Mesenchymal stem cell (in vitro differentiated cells and primary cell): ENCODE results near the gene RC3H2.
A peak's percentile ranks its signal among the peaks of the same experiment; 100 is the strongest.
"Not testable (repeated sequence)": the region's sequence is repeated elsewhere in the genome, so short reads cannot be mapped to it uniquely, and the experiment has no call there.

Experiments
- DNase-seq: peaks from one replicate; pipeline ENCODE4 v3.0.0-alpha.2; 2013
- H2AFZ ChIP-seq: one replicate; pipeline ENCODE4 v1.6.1; 2013; ENCODE audit warnings: low read depth, mild to moderate bottlenecking, control low read depth, inconsistent platforms, low read length, moderate library complexity
- H2AK5ac ChIP-seq: 2 replicates; pipeline ENCODE4 v1.6.1; 2013; ENCODE audit warnings: low read length, moderate library complexity, mild to moderate bottlenecking, inconsistent platforms; ENCODE audit not compliant: severe bottlenecking
- H2BK120ac ChIP-seq: one replicate; pipeline ENCODE4 v1.6.1; 2013; ENCODE audit warnings: low read depth, mild to moderate bottlenecking, inconsistent platforms, low read length, moderate library complexity
- H2BK12ac ChIP-seq, 2 experiments: one replicate each; pipeline ENCODE4 v1.6.1; 2013; ENCODE audit warnings: inconsistent platforms in 2 of 2, low read length in 2 of 2, mild to moderate bottlenecking in 2 of 2, moderate library complexity in 2 of 2, control low read depth in 1 of 2
- H2BK15ac ChIP-seq: one replicate; pipeline ENCODE4 v1.6.1; 2013; ENCODE audit warnings: mild to moderate bottlenecking, low read depth, inconsistent platforms; ENCODE audit not compliant: poor library complexity, severe bottlenecking
- H2BK5ac ChIP-seq: 2 replicates; pipeline ENCODE4 v1.6.1; 2013; ENCODE audit warnings: low read depth, mild to moderate bottlenecking, low read length, control low read depth, inconsistent platforms; ENCODE audit not compliant: poor library complexity, severe bottlenecking
- H3K14ac ChIP-seq, 2 experiments: one replicate each; pipeline ENCODE4 v1.6.1; 2013; ENCODE audit warnings: inconsistent platforms in 2 of 2, low read length in 2 of 2, control low read depth in 1 of 2, mild to moderate bottlenecking in 1 of 2, moderate library complexity in 1 of 2
- H3K18ac ChIP-seq, 2 experiments: one replicate each; pipeline ENCODE4 v1.6.1; 2013; ENCODE audit warnings: inconsistent platforms in 2 of 2, low read length in 2 of 2, control low read depth in 1 of 2, low read depth in 1 of 2, mild to moderate bottlenecking in 1 of 2
- H3K23ac ChIP-seq, 2 experiments: one replicate each; pipeline ENCODE4 v1.6.1; 2013; ENCODE audit warnings: inconsistent platforms in 2 of 2, low read length in 2 of 2, mild to moderate bottlenecking in 2 of 2, moderate library complexity in 2 of 2, control low read depth in 1 of 2
- H3K27ac ChIP-seq: 2 replicates; pipeline ENCODE4 v1.5.1; 2013; ENCODE audit warnings: mild to moderate bottlenecking, moderate library complexity, low read length, control low read depth, inconsistent platforms; ENCODE audit not compliant: poor library complexity, severe bottlenecking
- H3K27me3 ChIP-seq, 2 experiments: 2 replicates each; pipeline versions ENCODE4 v1.6.1 to v1.7.0; 2013; ENCODE audit warnings: low read length in 2 of 2, mild to moderate bottlenecking in 2 of 2, moderate library complexity in 2 of 2, control low read depth in 1 of 2, inconsistent platforms in 1 of 2; ENCODE audit not compliant: control insufficient read depth in 1 of 2, insufficient read depth in 1 of 2
- H3K36me3 ChIP-seq, 2 experiments: 2 replicates each; pipeline versions ENCODE4 v1.6.1 to v1.7.0; 2013; ENCODE audit warnings: low read length in 2 of 2, control low read depth in 1 of 2, inconsistent platforms in 1 of 2, low read depth in 1 of 2, mild to moderate bottlenecking in 1 of 2; ENCODE audit not compliant: insufficient read depth in 2 of 2, control insufficient read depth in 1 of 2
- H3K4ac ChIP-seq, 2 experiments: one replicate each; pipeline ENCODE4 v1.6.1; 2013; ENCODE audit warnings: inconsistent platforms in 2 of 2, low read length in 2 of 2, mild to moderate bottlenecking in 2 of 2, moderate library complexity in 2 of 2, control low read depth in 1 of 2, low read depth in 1 of 2
- H3K4me1 ChIP-seq: 2 replicates; pipeline ENCODE4 v1.6.1; 2013; ENCODE audit warnings: low read depth, low read length, control low read depth; ENCODE audit not compliant: control insufficient read depth, insufficient read depth
- H3K4me2 ChIP-seq: 2 replicates; pipeline ENCODE4 v1.6.1; 2013; ENCODE audit warnings: low read length, mild to moderate bottlenecking, inconsistent platforms; ENCODE audit not compliant: poor library complexity, severe bottlenecking
- H3K4me3 ChIP-seq, 2 experiments: 2 replicates each; pipeline versions ENCODE4 v1.5.1 to v1.7.0; 2013; ENCODE audit warnings: low read length in 2 of 2, mild to moderate bottlenecking in 2 of 2, control low read depth in 1 of 2, low read depth in 1 of 2; ENCODE audit not compliant: insufficient read depth in 1 of 2
- H3K79me1 ChIP-seq: replicated peaks from 2 replicates; pipeline ENCODE4 v1.6.1; 2013; ENCODE audit warnings: mild to moderate bottlenecking, control low read depth, low read length, inconsistent platforms; ENCODE audit not compliant: poor library complexity, severe bottlenecking
- H3K9ac ChIP-seq: 2 replicates; pipeline ENCODE4 v1.7.0; 2013; ENCODE audit warnings: mild to moderate bottlenecking, low read length, moderate library complexity
- H3K9me3 ChIP-seq: 2 replicates; pipeline ENCODE4 v1.7.0; 2013; ENCODE audit warnings: mild to moderate bottlenecking, low read length; ENCODE audit not compliant: control insufficient read depth
- H4K8ac ChIP-seq: one replicate; pipeline ENCODE4 v1.6.1; 2013; ENCODE audit warnings: inconsistent platforms, mild to moderate bottlenecking, low read length, moderate library complexity
- H4K91ac ChIP-seq: one replicate; pipeline ENCODE4 v1.6.1; 2013; ENCODE audit warnings: mild to moderate bottlenecking, low read length, inconsistent platforms
- WGBS: methylation state at CpG from one replicate; pipeline ENCODE4 v1.1.7; 2013; ENCODE audit warnings: mixed read lengths; 5-methylcytosine and 5-hydroxymethylcytosine counted together

Gene RC3H2

DNA sequence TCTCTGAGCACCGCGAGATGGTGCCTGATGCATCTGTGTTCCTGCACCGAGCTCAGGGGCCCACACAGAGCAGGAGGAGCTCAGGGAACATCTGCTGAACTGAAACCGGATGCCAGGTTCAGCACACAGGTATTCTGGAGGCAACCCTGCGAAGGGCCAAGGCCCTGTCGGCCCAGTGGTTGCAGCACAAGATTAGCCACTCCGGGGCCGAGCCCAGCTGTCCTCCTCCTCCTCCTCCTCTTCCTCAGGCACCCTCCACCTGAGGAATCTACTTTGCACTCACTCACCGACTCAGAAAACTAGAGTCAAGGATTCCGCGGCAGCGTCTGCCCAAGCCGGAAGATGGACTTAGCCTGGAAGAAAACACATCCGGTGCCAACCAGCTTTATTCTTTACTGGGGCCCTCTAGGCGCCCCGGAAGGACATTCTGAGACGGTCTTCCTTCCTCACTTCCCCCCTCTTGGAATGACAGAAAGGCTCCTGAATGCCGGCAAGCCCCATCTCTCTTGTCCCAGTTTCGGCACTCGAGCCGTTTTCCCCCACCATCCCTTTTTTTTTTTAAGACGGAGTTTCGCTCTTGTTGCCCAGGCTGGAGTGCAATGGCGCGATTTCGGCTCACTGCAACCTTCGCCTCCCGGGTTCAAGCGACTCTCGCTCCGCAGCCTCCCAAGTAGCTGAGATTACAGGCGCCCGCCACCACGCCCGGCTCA, 8.0 kb upstream of the RC3H2 start, which contains the start of gene ZBTB6:
Gene ZBTB6, minus strand, starts transcription at position 360 of the 710 bp plus-strand sequence. CDS start 1,251 bp downstream, outside the sequence.
- DNase-seq = peak; percentile 92

GRCh38 chr9:122912671-122912963, 7.5 kb upstream of the RC3H2 start:
- H3K18ac ChIP-seq = peak overlapping the region in 1 of 2 experiments; percentile 85
- H3K79me1 ChIP-seq = peaks cover 14% of the 10 kb centered on the region
- no peaks in the 10 kb centered on the region for H3K27me3 ChIP-seq
- no peak overlapping the region for H3K23ac ChIP-seq
- peak overlapping the region; percentile 86 for H3K27ac ChIP-seq
- H2BK120ac ChIP-seq = no peak overlapping the region
- H3K9ac ChIP-seq = peak overlapping the region; percentile 91
- no peaks in the 10 kb centered on the region for H3K4me1 ChIP-seq
- no peak for DNase-seq
- no peak overlapping the region for H2AFZ ChIP-seq
- H2BK5ac ChIP-seq = no peak overlapping the region
- peak overlapping the region in 1 of 2 experiments; percentile 8 for H3K4ac ChIP-seq
- peak overlapping the region; percentile 88 for H4K91ac ChIP-seq
- H3K36me3 ChIP-seq = peaks cover 4 to 32% of the 10 kb centered on the region in 2 experiments
- peak overlapping the region; percentile 98 for H4K8ac ChIP-seq
- no peak overlapping the region for H2AK5ac ChIP-seq
- no peak overlapping the region for H3K14ac ChIP-seq
- peak overlapping the region; percentile 70 to 92 for H3K4me3 ChIP-seq
- H3K4me2 ChIP-seq = peak overlapping the region; percentile 73
- no peak overlapping the region for H2BK12ac ChIP-seq
- WGBS = 13% methylated on average over 9 of the region's 9 CpGs
- no peaks in the 10 kb centered on the region for H3K9me3 ChIP-seq
- H2BK15ac ChIP-seq = no peak overlapping the region

More for the DNA sequence above, 8.0 kb upstream of the RC3H2 start, which contains the start of gene ZBTB6:
- H3K9me3 ChIP-seq = no peaks in the 10 kb centered on the region
- under 1% methylated on average over 35 of the region's 35 CpGs for WGBS
- peak within 1 kb of the TSS; percentile 21 to 85 for H3K18ac ChIP-seq
- H4K8ac ChIP-seq = peak within 1 kb of the TSS; percentile 98
- no peak within 1 kb of the TSS for H3K23ac ChIP-seq
- no peak within 1 kb of the TSS for H2BK5ac ChIP-seq
- peak within 1 kb of the TSS; percentile 86 for H3K27ac ChIP-seq
- no peak within 1 kb of the TSS for H2BK120ac ChIP-seq
- H3K4me2 ChIP-seq = peak within 1 kb of the TSS; percentile 73
- H3K27me3 ChIP-seq = no peaks in the 10 kb centered on the region
- no peak within 1 kb of the TSS for H2AK5ac ChIP-seq
- H3K36me3 ChIP-seq = peaks cover 4 to 35% of the 10 kb centered on the region in 2 experiments
- H2AFZ ChIP-seq = peak within 1 kb of the TSS; percentile 7
- H3K14ac ChIP-seq = no peak within 1 kb of the TSS
- H2BK15ac ChIP-seq = no peak within 1 kb of the TSS
- no peaks in the 10 kb centered on the region for H3K4me1 ChIP-seq
- H4K91ac ChIP-seq = peak within 1 kb of the TSS; percentile 88
- peaks cover 16% of the 10 kb centered on the region for H3K79me1 ChIP-seq
- H3K4ac ChIP-seq = peak within 1 kb of the TSS; percentile 49 to 96
- H3K9ac ChIP-seq = peak within 1 kb of the TSS; percentile 91
- peak within 1 kb of the TSS; percentile 70 to 92 for H3K4me3 ChIP-seq
- no peak within 1 kb of the TSS for H2BK12ac ChIP-seq

DNA sequence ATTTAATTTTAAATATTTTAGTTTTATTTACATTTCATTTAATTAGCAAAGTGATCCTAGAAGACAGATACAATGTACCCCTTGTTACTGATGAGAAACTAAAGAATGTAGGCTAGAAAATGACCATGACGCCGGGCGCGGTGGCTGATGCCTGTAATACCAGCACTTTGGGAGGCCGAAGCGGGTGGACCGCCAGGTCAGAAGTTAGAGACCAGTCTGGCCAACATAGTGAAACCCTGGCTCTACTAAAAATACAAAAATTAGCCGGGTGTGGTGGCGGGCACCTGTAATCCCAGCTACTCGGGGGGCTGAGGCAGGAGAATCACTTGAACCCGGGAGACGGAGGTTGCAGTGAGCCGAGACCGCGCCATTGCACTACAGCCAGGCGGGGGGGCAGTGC, 963 bp upstream of the RC3H2 start:
- H3K18ac ChIP-seq, H2AFZ ChIP-seq, H3K4me3 ChIP-seq, H2BK120ac ChIP-seq, H3K9me3 ChIP-seq, H3K27ac ChIP-seq, H3K4me1 ChIP-seq, H3K27me3 ChIP-seq, H3K79me1 ChIP-seq, H2BK15ac ChIP-seq, DNase-seq, H2BK12ac ChIP-seq, H2BK5ac ChIP-seq, H3K4ac ChIP-seq, H3K23ac ChIP-seq, H2AK5ac ChIP-seq, H4K8ac ChIP-seq, H3K14ac ChIP-seq, H4K91ac ChIP-seq, H3K4me2 ChIP-seq: not testable (repeated sequence)
- peak overlapping the region; percentile 95 for H3K9ac ChIP-seq
- peaks cover 8 to 24% of the 10 kb centered on the region in 2 experiments for H3K36me3 ChIP-seq
- 98% methylated on average over 16 of the region's 16 CpGs for WGBS

DNA sequence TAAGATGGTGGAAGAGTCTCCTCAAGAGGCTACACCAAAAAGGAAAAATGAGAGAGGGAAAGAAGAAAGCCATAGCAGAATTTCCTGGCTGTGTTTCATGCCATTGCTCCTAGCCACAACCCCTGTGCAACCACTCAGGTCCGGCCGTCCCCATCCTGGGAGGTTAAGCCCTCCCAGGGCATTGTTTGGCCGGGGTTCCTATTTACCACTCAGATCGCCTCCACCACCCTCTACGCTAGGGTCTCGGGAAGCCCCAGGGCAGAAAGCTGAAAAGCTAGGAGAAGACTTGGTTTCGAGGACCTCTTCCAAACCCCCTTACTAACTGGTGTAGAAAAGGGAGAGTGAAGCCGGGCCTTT, 715 bp downstream of the RC3H2 start:
- H3K9ac ChIP-seq = peak overlapping the region; percentile 95
- H3K4me1 ChIP-seq = peaks cover 5% of the 10 kb centered on the region
- peak overlapping the region; percentile 92 to 93 for H3K18ac ChIP-seq
- H4K8ac ChIP-seq = peak overlapping the region; percentile 81
- H3K4me3 ChIP-seq = peak overlapping the region; percentile 81 to 91
- H2BK120ac ChIP-seq = peak overlapping the region; percentile 78
- H3K23ac ChIP-seq = peak overlapping the region in 1 of 2 experiments; percentile 14
- DNase-seq = peak; percentile 66
- no peak overlapping the region for H3K14ac ChIP-seq
- H2AK5ac ChIP-seq = peak overlapping the region; percentile 60
- peaks cover 3% of the 10 kb centered on the region for H3K79me1 ChIP-seq
- H3K4me2 ChIP-seq = peak overlapping the region; percentile 17
- peak overlapping the region; percentile 21 to 99 for H3K4ac ChIP-seq
- H3K27me3 ChIP-seq = no peaks in the 10 kb centered on the region
- WGBS = 0% methylated on average over 4 of the region's 8 CpGs
- peaks cover 3 to 9% of the 10 kb centered on the region in 2 experiments for H3K36me3 ChIP-seq
- H2BK15ac ChIP-seq = peak overlapping the region; percentile 84
- peak overlapping the region; percentile 85 for H3K27ac ChIP-seq
- H4K91ac ChIP-seq = peak overlapping the region; percentile 78
- peak overlapping the region; percentile 88 for H2BK5ac ChIP-seq
- no peak overlapping the region for H2AFZ ChIP-seq
- no peak overlapping the region for H2BK12ac ChIP-seq
- H3K9me3 ChIP-seq = no peaks in the 10 kb centered on the region
